PC-3 (cell line): Measurements from ENCODE around the gene KMT2C.

ENCODE experiments used
- EZH2 ChIP-seq: fragments of 300-600 bp; sonication (generic); IDR thresholded peaks from one replicate; pipeline ENCODE4 v1.6.1; 2017; ENCODE audit warnings: antibody characterized with exemption, mild to moderate bottlenecking, low read length; ENCODE audit not compliant: unreplicated experiment
- EZH2phosphoT487 ChIP-seq: fragments of 300-600 bp; sonication (generic); IDR thresholded peaks from 2 replicates; pipeline ENCODE4 v1.6.1; 2018; ENCODE audit warnings: mild to moderate bottlenecking, antibody characterized with exemption, low read length, borderline replicate concordance
- TF ChIP-seq, protein P1 (sequence below): fragments of 300-600 bp; sonication (generic); conservative IDR thresholded peaks from 2 replicates; pipeline ENCODE4 v1.5.1; 2017; ENCODE audit warnings: antibody characterized with exemption, low read depth, mild to moderate bottlenecking, low read length

DNA sequence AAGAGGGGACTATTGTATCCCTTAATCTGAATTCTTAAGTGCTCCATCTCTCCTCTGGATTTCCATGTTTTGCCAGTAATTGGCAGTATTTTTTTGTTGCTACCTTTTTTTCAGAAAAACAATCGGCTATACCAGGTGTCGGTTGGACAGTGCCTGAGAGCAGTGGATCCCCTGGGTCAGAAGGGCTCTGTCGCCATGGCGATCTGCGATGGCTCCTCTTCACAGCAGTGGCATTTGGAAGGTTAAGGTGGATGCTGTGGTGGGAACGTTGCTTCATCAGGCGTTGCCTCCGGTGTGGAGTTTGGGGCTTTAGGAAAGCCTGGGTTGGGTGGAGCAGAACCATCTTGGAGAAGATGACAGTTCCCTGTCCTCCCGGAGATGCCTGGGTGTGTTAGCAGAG is 314.4 kb downstream of the KMT2C start:
- TF ChIP-seq, protein P1, sequence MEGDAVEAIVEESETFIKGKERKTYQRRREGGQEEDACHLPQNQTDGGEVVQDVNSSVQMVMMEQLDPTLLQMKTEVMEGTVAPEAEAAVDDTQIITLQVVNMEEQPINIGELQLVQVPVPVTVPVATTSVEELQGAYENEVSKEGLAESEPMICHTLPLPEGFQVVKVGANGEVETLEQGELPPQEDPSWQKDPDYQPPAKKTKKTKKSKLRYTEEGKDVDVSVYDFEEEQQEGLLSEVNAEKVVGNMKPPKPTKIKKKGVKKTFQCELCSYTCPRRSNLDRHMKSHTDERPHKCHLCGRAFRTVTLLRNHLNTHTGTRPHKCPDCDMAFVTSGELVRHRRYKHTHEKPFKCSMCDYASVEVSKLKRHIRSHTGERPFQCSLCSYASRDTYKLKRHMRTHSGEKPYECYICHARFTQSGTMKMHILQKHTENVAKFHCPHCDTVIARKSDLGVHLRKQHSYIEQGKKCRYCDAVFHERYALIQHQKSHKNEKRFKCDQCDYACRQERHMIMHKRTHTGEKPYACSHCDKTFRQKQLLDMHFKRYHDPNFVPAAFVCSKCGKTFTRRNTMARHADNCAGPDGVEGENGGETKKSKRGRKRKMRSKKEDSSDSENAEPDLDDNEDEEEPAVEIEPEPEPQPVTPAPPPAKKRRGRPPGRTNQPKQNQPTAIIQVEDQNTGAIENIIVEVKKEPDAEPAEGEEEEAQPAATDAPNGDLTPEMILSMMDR = no peak
- no peak for TF ChIP-seq EZH2
- no peak for TF ChIP-seq EZH2phosphoT487
